Cardiac fibroblast (primary cell): ENCODE data around the gene ARPC5.
A peak's percentile ranks its signal among the peaks of the same experiment; 100 is the strongest.

ENCODE experiments used
- DNase-seq, 2 donors: peaks; one replicate each; pipeline versions ENCODE4 v3.0.0 to v3.0.0-alpha.2; 2010; ENCODE audit warnings: low read depth in 2 of 2
- H3K4me3 ChIP-seq, 2 donors: replicated peaks in 1 of 2; 1 replicate in 1 of 2; 2 replicates in 1 of 2; pipeline ENCODE4 v1.5.1; 2011; ENCODE audit warnings: low read depth in 2 of 2, low read length in 2 of 2, mild to moderate bottlenecking in 2 of 2, moderate library complexity in 1 of 2
- TF ChIP-seq, protein P1 (sequence below): IDR thresholded peaks from one replicate; pipeline ENCODE4 v1.5.1; 2011; ENCODE audit warnings: low read depth, mild to moderate bottlenecking, low read length, inconsistent platforms

Gene ARPC5

DNA sequence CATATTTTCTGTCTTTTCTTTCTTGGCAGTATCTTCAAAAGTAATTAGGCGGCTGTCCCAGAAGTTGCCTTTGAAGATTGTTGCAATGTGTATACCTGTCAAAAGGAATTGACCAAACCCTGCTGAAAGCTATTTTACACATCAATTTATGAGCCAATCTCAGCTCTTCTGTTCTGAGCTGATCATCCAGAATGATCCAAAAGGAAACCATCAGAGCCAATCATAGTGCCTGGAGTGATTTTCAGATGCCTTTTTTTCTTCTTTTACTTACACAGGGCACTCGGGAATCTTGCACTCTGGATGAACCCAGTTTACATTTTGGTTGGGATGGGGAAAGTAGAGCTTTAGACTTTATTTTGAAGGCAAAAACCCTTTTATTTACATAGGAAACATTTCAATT is 39.3 kb upstream of the ARPC5 start:
- no peak overlapping the region for H3K4me3 ChIP-seq
- DNase-seq = no peak
- TF ChIP-seq, protein P1, sequence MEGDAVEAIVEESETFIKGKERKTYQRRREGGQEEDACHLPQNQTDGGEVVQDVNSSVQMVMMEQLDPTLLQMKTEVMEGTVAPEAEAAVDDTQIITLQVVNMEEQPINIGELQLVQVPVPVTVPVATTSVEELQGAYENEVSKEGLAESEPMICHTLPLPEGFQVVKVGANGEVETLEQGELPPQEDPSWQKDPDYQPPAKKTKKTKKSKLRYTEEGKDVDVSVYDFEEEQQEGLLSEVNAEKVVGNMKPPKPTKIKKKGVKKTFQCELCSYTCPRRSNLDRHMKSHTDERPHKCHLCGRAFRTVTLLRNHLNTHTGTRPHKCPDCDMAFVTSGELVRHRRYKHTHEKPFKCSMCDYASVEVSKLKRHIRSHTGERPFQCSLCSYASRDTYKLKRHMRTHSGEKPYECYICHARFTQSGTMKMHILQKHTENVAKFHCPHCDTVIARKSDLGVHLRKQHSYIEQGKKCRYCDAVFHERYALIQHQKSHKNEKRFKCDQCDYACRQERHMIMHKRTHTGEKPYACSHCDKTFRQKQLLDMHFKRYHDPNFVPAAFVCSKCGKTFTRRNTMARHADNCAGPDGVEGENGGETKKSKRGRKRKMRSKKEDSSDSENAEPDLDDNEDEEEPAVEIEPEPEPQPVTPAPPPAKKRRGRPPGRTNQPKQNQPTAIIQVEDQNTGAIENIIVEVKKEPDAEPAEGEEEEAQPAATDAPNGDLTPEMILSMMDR = no peak

DNA sequence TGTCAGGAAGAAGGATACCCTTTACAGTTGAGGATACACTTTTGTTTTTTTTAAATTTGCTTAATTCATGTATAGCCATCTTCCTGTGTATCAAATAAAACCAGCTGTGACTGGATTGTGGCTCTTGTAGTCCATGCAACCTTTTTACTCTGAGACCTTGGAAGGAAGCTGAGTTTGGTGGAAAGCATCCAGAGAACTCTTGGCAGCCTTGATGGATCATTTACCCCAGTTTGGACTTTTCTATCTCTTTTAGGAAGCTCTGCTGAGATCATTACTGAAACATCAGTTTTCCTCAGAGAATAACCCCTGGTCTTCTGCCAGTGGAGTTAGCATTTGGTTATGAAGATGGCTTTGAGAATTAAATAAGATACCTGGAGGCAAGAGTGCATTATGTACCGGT is 38.8 kb upstream of the ARPC5 start:
- TF ChIP-seq, protein P1 = no peak
- DNase-seq = peak; percentile 44 to 72
- H3K4me3 ChIP-seq = no peak overlapping the region

DNA sequence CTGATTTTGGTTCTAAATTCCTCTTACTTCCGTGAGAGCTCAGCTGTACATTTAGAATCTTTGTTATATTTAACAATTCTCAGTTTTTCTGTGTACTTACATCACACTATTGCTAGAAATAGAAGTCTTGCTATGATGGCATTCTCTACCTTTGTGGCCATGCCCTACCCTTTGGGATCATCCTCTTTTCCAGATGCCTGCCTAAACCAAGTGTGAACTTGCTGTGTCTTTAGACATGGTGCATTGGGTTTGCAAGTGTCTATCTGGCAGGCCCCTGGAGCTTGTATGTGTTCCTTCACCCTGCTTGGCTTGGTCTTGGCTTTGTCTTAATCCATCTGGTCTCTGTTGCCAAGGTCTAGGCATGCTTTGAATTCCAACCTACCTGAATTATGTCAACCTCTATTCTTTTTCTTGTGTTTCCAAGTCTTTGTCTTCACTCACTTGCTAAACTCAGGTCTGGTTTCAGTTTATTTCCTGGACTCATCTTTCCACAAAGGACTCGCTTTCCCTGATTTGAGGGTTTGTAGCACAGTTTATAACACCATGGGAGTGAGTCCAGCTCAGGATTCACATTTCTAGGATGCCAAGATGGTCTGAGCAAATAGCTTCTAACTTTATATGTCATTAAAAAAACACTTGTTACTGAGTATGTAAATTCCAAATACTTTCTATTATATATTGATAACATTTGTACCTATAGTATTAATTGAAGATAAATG is 38.2 kb upstream of the ARPC5 start:
- TF ChIP-seq, protein P1 = no peak
- no peak for DNase-seq
- H3K4me3 ChIP-seq = no peak overlapping the region

DNA sequence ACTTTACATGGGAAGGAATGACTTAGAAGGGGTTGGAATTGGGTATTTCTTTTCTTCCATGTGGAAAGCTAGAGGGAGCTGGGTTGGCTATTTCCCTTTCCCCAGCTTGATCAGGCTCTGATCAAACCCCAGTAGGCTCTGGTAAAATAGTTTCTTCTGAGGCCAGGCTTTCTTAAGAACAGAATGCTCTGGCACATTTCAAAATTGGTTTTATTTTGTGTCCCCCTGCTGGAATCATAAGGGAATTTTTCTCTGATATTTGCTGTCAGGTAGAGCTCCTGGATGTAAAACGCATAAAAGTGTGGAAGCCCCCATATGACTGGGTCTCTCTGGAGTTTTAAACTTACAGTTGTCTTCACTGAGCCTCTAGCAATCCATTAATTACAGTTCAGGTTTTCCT is 34.6 kb upstream of the ARPC5 start:
- TF ChIP-seq, protein P1 = no peak
- no peak for DNase-seq
- H3K4me3 ChIP-seq = no peak overlapping the region

DNA sequence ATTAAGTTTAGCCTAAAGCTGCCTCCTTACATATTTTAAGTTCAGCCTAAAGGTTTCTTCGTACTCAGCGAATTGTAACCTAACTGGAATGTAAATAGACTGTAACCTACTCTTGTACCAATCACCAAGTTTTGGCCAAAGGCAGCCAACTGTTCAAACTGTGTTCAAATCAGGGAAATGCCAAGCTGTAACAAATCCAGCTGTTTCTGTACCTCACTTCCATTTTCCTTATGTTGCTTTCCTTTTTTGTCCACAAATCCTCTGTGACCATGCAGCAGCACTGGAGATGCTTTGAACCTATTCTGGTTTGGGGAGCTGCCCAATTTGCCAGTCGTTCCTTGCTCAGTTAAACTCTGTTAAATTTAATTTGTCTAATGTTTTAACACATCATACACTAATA is 20.8 kb upstream of the ARPC5 start:
- no peak for DNase-seq
- H3K4me3 ChIP-seq = no peak overlapping the region
- TF ChIP-seq, protein P1 = no peak

- peak; percentile 89 to 90 for DNase-seq
- TF ChIP-seq, protein P1 = peak; percentile 76
- no peak overlapping the region for H3K4me3 ChIP-seq
Measured at GRCh38 chr1:183655562-183656075, 20.0 kb upstream of the ARPC5 start.
